Limb (tissue), 2 donors: ENCODE measurements around the gene AKAP7.
"Not testable (repeated sequence)": the region's sequence is repeated elsewhere in the genome, so short reads cannot be mapped to it uniquely, and the experiment has no call there.

Experiments used
- DNase-seq, 2 donors: peaks; one replicate each; pipeline ENCODE4 v3.0.0-alpha.2; 2016; ENCODE audit errors: extremely low spot score in 2 of 2

AKAP7 gene

GRCh38 chr6:131135244-131136020 is at the start of gene AKAP7:
Gene AKAP7 (plus strand): TSS chr6:131135467. CDS start chr6:131135764, 297 bp downstream.
- DNase-seq = peak; percentile 56 to 87

- not testable (repeated sequence) for DNase-seq
These were observed 44.9 kb upstream of the AKAP7 start for GRCh38 chr6:131090339-131090738.

GRCh38 chr6:131091944-131092343 is 43.3 kb upstream of the AKAP7 start:
- DNase-seq = not testable (repeated sequence)

DNA sequence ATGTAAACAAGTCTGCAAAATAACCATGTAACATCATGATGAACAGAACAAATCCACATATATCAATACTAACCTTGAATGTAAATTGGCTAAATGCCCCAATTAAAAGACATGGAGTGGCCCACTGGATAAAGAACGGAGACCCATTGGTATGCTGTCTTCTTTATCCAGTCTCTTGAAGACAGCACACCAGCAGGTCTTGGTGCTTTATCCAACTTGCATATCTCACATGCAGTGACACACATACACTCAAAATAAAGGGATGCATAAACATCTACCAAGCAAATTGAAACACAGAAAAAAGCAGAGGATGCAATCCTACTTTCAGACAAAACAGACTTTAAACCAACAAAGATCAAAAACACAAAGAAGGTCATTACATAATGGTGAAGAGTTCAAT is 41.9 kb upstream of the AKAP7 start:
- no peak for DNase-seq

GRCh38 chr6:131096786-131097185 is 38.5 kb upstream of the AKAP7 start:
- DNase-seq = no peak

- no peak for DNase-seq
These were observed 33.2 kb upstream of the AKAP7 start for GRCh38 chr6:131101911-131102680.

- DNase-seq = no peak
These were observed 32.0 kb upstream of the AKAP7 start for GRCh38 chr6:131103296-131103695.

DNA sequence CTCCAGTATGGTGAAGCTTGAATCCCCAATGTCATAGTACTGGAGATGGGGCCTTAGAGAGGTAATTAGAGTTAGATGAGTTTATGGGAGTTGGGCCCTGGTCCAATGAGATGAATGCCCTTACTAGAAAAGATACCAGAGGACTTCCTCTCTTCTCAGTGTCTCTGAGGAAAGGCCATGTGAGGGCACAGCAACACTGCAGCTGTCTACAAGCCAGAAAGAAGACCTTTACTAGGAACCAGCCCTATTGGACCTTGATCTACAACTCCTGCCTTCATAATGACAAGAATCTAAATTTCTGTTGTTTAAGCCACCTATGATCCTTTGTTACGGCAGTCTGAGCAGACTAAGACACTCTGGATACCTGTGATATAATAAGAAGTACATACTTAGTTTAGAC is 31.4 kb upstream of the AKAP7 start:
- DNase-seq = no peak

- no peak for DNase-seq
These were observed 28.1 kb upstream of the AKAP7 start for GRCh38 chr6:131107151-131107550.

- no peak for DNase-seq
These were observed 23.0 kb upstream of the AKAP7 start for GRCh38 chr6:131112249-131112648.

DNA sequence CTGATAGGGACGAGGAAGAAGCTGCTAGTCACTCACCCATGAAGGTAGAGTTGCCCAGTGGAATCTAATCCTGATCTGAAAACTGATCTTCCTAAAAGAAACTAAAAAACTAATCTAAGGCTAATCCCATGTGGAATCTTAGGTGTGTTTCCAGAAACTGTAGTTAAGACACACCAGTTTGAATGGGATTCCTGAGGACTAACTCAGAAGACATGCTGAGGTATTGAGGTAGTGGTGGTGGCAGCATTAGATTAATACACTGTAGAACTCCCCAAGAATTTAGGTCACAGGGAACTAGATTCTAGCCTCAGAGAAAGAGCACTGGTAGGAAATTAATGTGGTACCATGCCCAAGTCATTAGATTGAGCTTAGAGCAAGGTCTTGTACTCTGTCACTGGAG is 19.6 kb upstream of the AKAP7 start:
- no peak for DNase-seq

DNA sequence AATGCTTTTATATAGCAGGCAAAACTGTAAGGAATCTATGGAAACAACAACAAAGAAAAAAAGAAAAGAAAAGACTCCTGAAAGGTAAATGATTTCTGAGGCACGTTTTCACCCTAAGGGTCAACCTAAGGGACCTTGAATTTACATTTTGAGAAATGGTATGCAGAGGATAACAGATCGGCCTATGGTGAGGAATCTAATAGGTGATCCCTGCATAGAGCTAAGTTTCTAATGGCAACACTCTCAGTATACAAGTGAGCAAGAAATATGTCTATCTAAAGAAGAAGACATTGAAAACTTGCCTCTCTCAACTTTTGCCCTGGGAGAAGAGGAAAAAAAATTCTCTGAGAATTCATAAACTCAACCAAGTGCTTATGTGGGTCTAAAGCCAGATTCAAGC is 18.9 kb upstream of the AKAP7 start:
- DNase-seq = no peak

DNA sequence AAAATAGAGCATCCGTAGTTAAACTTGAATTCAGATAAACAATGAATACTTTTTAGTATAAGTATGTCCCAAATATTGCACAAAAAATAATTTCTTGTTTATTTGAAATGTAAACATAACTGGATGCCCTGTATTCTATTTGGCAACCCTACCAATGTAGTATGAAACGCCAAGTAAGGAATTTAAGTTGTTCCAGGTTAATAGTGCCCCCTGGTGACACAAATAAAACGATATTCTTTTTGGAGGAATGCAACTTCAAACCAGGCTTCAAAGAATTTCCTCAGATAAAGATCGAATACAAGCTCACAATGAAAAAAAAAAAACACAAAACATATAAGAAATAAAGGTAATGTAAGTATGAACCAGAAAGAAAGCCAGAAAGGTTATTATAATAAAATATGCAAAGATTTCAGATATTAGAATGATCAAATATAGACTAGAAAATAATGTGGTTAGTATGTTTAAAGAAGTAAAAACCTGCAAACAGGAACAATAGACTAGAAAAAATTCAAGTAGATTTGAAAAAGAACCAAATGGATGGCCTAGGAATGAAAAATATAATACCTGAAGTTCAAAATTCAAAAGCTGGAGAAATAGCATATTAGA is 18.4 kb upstream of the AKAP7 start:
- DNase-seq = no peak

- DNase-seq = no peak
These were observed 17.4 kb upstream of the AKAP7 start for GRCh38 chr6:131117878-131118277.

DNA sequence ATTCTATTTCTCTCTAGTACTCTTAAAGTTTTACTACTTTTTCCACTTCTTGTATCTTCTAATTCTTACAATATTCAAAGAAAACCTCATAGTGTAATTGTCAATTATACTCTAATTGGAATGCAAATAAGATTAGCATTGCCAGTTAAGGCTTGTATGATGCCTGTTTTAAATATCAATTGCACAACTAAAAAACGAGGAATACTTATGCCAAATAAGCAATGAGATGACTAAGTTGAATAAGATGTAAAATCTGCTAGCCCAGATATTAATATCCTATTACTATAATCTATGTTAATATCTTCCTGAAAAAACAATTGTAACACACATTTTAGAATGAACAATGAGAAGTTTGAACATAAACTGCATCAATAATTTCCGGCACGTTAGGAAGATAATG is 13.3 kb upstream of the AKAP7 start:
- no peak for DNase-seq

- DNase-seq = no peak
These were observed 12.8 kb upstream of the AKAP7 start for GRCh38 chr6:131122516-131122915.

GRCh38 chr6:131124336-131125071 is 10.8 kb upstream of the AKAP7 start:
- no peak for DNase-seq

- no peak for DNase-seq
These were observed 9.8 kb upstream of the AKAP7 start for GRCh38 chr6:131125431-131125830.

DNA sequence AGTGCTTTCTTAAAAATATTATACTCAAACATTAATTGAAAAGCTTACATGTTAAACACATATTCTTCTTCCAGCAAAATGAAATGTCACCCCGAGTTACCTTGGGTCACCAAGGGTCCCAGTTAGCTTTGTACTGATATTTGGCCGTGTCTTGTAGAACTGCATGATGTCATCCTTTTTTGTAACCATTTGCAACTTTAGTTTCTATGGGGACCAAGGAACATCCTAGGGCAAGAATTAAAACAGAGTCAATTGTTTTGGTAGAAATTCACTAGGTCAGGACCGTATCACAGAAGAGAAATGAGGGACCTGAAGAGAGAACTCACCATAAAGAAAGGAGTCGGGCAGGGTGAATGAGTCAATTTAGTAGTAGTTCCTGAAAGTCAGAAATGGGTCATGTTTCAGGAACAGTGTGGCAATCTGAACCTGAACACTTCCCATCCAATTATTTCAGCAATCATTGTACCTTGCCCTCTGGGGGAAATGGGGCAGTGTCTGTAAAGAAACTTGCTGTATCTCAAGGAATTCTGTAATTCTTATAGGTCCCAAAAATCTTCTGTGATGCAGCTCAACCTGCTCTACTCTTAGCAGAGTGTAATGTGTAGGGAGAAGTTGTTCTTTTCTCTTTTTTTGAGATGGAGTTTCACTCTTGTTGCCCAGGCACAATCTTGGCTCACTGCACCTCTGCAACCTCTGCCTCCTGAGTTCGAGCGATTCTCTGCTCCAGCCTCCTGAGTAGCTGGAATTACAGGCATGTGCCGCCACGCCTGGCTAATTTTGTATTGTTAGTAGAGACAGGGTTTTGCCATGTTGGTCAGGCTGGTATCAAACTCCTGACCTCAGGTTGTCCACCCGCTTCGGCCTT is 5.3 kb upstream of the AKAP7 start:
- no peak for DNase-seq

DNA sequence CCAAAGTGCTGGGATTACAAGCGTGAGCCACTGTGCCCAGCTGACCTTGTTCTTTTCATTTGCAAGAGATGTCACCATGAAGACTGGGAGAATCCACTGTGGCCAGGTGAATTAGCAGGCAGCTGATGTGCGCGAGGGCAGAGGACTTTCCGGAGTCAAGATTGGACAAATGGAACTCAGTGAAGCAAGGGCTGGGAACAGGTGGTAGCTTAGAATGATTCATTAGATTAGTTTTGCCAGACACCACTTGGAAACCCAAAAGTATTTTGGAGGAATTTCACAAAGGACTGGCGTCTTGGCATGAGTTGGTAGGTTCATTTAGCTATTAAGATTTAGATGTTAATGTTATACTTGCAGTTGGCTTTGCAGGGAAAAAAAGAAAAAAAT is 4.7 kb upstream of the AKAP7 start:
- DNase-seq = no peak

DNA sequence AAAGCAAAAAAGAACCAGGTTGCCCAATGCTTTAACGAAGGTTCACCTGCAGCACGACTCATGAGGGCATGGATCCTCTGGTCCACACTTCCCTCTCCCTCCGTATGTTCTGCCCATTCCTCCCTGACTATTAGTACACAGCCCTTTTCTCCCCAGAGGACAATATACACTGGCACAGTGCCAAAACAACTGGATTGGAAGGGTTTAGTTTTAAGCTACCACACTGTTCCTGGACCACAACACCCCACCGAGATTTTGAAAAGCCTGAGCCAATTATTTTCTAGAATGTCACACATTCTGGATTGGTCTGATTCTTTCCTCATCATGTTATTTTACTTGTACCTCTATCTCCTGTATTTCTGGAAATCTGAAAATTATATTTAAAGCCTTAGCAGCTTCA is 2.9 kb upstream of the AKAP7 start:
- DNase-seq = no peak
